Stimulated activated CD4-positive, alpha-beta T cell treated with anti-CD3 and anti-CD28 coated beads, Interleukin-1b, Interleukin-23, amount 100 ng/mL, for 48 hours (primary cell): ENCODE data around the gene FN1.
"Not testable (repeated sequence)": the region's sequence is repeated elsewhere in the genome, so short reads cannot be mapped to it uniquely, and the experiment has no call there.

Source experiments
- DNase-seq: peaks from one replicate; pipeline ENCODE4 v3.0.0-alpha.2; 2020

FN1 gene

DNA sequence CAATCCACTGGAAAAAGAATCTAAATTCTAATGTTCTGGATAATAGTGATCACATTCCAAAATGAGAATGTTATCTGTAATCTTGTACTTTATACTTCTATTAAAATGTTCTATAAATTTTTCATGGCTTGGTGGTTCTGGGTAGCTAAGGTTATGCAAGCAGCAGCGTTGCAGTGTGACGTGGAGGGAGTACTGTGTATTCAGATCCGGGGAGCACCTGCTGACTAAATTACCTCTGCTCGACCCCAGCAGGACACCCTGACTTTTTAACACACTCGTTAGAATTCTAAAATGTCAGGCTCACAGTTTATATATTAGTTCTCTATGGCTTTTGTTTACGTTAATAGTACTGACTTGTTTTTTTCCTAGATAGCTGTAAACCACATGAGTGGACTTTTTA is 111.1 kb downstream of the FN1 start:
- DNase-seq: no peak

DNA sequence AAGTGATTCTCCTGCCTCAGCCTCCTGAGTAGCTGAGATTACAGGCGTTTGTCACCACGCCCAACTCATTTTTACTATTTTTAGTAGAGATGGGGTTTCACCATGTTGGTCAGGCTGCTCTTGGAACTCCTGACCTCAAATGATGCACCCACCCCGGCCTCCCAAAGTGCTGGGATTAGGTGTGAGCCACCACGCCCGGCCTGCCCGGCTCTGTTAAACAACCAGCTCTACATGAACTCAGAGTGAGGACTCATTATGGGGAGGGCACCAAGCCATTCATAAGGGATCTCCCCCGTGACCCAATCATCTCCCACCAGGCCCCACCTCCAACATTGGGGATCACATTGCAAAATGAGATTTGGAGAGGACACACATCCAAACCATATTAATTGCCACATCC is 115.2 kb downstream of the FN1 start:
- no peak for DNase-seq

DNA sequence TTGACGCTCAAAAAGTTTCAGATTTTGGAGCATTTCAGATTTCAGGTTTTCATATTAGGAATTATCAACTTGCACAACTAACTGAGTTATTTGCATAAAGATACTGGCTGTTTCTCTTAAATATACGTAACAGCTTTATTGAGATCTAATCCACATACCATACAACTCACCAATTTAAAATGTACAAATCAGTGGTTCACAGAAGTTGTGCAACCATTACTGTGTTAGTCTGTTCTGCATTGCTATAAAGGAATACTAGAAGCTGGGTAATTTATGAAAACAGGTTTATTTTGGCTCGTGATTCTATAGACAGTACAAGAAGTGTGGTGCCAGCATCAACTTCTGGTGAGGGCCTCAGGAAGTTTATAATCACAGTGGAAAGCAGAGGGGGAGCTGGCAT is 115.8 kb downstream of the FN1 start:
- no peak for DNase-seq

DNA sequence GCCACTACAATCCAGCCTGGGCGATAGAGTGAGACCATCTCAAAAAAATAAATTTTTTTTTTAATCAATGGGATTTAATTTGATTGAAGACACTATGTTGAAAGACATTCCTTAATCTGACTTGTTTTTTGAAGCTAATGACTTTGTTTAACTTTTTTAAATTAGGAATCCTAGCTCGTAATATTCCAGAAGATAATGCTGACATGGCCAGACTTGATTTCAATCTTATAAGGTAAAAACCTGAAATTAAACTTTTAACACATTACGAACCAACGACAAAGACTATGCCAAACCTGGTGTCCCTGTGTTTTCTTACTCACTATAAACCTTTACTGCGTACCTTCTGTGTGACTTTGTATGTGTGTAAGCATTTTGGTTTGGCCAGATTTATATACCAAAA is 116.4 kb downstream of the FN1 start:
- DNase-seq: no peak

DNA sequence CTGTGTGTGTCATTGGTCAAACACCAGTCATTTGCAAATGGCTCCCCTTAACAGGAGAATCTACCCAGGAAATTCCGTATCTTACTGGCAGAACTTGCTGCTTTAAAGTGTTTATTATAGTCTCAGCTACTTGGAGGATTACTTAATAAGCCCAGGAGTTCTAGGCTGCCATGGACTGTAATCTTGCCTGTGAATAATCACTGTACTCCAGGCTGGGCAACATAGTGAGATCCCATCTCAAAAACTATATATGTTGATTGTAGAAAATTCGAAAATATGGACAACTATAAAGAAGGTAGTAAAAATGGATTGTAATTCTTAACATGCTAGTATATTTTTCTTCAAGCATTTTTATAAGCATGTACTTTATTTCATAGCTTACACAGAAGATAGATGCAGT is 119.5 kb downstream of the FN1 start:
- DNase-seq: no peak

DNA sequence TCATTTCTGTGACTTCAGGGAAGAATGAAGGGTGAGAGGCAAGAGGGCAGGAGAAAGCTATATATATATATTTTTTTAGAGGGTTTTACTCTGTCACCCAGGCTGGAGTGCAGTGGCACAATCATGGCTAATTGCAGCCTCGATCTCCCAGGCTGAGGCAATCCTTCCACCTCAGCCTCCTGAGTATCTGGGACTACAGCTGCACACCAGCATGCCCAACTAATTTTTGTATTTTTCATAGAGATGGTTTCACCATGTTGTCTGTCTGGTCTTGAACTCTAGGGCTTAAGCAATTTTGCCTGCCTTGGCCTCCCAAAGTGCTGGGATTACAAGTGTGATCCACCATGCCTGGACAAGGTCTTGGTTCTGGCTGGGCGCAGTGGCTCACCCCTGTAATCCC is 120.6 kb downstream of the FN1 start:
- DNase-seq: no peak

DNA sequence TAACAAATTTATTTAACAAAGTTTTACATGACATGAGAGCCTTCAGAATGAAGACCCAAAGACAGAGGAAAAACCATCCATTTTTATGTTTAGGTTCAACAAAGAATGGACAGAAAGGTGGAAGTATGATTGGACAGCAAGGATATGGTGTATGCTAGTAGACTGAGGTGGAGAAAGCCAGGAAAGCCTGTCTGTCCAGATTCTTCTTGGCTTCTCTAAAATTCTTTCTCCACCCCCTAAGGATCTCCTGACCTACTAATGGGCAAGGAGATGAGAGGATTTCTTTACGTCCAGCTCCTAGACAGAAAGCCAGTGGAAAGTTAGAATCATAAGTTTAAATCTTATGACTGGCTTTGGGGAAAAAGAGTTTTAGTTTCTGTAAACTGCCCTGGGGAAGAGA is 121.0 kb downstream of the FN1 start:
- no peak for DNase-seq

DNA sequence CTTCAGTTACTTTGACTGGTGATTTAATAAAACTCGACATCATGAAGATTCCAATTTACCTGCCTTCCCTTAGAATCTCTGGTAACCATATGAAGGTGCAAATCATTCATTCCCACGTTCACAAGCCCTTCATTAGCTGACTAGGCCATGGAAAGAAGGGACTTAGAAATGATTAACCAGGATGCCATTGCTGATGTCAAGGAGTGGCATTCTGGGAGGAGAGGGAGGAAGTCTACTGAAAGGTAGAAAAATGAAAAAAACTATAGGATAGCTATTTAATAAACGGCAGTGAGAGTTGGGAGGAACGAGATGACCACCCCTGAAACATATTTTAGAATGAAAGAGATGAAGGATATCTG is 122.6 kb downstream of the FN1 start:
- no peak for DNase-seq

DNA sequence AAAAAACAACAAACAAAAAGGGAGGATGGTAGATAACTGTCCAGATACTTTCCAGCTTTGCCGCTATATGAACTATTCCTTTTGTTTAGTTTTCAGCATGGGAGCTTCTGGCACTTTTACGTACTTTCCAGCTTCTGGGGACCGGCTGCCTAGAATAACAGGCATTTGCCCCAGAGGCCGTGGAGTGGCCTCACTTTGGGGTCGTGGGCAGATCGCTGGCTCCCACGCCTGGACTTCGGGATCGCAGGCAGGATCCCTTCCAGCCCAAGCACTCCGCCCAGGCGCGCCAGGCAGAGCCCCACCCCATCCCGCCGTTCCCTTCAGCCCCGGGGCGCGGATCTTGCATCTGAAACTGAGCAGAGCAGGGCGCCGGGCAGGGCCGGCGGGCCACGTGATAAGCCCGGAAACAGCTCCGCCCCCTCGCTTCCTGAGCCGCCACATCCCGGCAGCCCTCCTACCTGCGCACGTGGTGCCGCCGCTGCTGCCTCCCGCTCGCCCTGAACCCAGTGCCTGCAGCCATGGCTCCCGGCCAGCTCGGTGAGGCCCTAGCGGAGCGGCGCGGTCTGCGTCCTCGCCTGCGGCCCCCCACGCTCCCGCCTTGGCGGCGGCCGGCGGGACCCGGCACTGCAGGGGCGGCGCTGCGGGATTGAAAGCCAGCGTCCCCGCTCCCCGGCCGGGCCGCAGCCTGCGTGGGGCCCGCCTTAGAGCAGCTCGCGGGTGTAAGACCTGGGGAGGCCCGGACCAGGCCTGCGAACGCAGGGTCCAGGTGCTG is 124.1 kb downstream of the FN1 start, which contains the start of gene ATIC:
Gene ATIC, plus strand, starts transcription at position 435 of the 772 bp plus-strand sequence. Its CDS starts 84 bp downstream, at position 519.
- DNase-seq: peak; percentile 91

DNA sequence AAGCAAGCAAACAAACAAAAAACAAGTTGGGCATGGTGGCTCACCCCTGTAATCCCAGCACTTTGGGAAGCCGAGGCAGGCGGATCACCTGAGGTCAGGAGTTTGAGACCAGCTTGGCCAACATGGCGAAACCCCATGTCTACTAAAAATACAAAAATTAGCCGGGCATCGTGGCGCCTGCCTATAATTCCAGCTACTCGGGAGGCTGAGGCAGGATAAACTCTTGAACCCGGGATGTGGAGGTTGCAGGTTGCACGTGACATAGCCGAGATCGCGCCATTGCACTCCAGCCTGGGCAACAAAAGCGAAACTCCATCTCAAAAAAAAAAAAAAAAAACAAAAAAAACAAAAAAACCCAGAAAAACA is 124.6 kb downstream of the FN1 start:
- not testable (repeated sequence) for DNase-seq
